ENCODE measurements around the gene GRAMD1B.
A peak's percentile ranks its signal among the peaks of the same experiment; 100 is the strongest.
"Not testable (repeated sequence)": the region's sequence is repeated elsewhere in the genome, so short reads cannot be mapped to it uniquely, and the experiment has no call there.

The GRAMD1B gene

DNA sequence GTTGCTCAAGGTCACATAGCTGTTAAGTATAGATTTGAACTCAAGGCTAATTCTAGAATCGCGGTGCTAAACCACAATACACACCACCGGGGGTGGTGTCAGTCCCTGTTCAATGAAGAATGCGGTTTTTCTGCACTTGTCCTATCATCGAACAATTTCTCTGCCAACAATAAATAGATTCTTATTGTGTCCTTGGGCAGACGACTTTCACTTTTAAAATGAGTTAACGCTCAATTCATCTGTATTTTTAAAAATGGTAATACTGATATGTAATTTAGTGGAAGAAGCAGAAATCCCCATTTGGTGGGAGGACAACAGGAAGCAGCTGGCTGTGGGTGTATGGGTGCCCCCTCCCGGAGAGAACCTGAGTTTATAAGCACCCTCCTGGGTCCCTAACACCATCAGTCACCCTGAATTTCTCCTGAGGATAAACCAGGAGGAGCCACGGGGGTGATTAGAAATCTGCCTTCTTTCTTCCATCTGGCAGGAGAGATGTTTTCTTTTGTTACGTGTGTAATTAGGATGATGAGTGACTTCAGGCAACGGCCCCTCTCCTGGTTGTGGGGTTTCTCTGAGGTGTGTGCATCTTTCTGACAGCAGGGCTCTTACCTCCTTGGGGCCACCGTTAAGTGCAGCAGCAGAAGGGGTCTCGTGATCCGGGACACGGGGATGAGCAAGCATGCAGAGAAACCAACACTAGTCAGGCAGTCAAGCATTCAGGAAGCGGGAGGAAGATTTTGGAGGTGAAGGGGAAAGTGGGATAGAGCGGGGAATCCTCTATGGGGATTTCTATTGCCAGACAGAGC lies 87.7 kb downstream of the GRAMD1B start:
- H3K9ac ChIP-seq (ENCODE audit: low read length): no peak overlapping the region
- H3K9me3 ChIP-seq (ENCODE audit: control insufficient read depth, insufficient read depth, low read depth, low read length): no peaks in the 10 kb centered on the region
- H3K36me3 ChIP-seq (ENCODE audit: control insufficient read depth, insufficient read depth, low read length): no peaks in the 10 kb centered on the region
- H3K27ac ChIP-seq (ENCODE audit: low read depth, low read length): no peak overlapping the region
- H3K4me3 ChIP-seq (ENCODE audit: low read depth, low read length): no peak overlapping the region
- H3K4me1 ChIP-seq (ENCODE audit: control insufficient read depth, insufficient read depth, low read length): peaks cover 29% of the 10 kb centered on the region
- H3K27me3 ChIP-seq (ENCODE audit: control insufficient read depth, insufficient read depth, low read length): no peaks in the 10 kb centered on the region

DNA sequence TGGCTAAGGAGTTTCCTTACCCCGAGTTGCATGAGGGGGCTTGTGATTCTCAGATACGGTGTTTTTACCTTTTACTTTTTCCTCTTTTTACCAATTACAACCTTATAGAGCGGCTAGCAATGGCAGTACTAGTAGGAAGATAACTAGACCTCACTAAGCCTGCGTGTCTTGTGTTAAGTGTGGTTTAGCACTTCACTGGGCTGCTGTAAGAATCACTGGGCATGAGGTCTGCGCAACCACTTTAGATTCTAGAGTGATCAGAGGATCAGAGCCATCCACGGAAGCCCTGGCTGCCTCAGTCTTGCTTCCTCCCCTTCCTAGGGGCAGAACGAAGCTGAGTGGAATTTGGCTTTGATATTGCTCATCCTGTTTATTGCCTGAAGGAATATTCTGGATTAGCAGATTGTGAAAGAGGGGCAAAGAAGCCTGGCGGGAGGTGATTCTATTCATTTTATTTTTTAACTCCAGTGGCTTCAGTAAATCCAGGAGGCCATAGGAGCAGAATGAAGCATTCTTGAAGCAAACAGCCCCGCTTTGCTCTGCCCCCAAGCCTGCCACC lies 88.5 kb downstream of the GRAMD1B start:
- H3K9ac ChIP-seq (ENCODE audit: low read length): no peak overlapping the region
- no peaks in the 10 kb centered on the region for H3K9me3 ChIP-seq (ENCODE audit: control insufficient read depth, insufficient read depth, low read depth, low read length)
- H3K4me1 ChIP-seq (ENCODE audit: control insufficient read depth, insufficient read depth, low read length): peaks cover 29% of the 10 kb centered on the region
- no peaks in the 10 kb centered on the region for H3K27me3 ChIP-seq (ENCODE audit: control insufficient read depth, insufficient read depth, low read length)
- H3K36me3 ChIP-seq (ENCODE audit: control insufficient read depth, insufficient read depth, low read length): no peaks in the 10 kb centered on the region
- H3K4me3 ChIP-seq (ENCODE audit: low read depth, low read length): no peak overlapping the region
- no peak overlapping the region for H3K27ac ChIP-seq (ENCODE audit: low read depth, low read length)

DNA sequence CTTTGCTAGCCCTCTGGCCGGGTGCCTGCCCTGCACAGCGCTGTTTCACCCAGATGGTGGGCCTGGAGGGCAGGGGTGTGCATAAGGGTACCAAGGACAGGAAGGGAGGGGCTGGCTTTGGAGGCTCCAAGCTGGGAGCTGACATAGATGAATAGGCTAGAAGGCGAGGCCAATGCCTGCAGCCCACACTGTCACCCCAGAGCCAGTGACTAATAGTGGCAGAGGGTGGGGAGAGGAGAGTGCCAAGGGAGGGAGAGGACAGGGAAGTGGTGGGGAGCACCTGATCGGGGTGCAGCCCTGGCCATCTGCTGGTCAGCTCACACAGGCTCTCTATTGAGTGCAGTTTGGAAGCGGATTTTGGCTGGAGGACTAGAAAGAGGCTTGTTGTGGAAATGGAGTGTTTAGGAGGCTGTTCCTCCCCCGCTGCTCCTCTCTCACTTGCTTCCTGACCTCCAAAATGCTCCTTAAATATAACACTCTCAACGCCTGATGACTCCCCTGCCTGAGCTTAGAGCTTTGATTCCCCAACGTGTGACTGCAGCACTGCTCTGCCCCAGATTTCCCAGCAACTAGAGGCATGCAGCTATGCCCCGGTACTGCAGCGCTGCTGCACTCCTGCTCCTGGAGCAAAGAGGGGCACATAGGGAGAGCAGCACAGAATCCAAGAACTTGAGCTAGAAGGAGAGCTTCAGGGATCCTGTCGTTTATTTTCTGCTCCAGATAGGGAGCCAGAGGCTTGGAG lies 89.2 kb downstream of the GRAMD1B start:
- Histone ChIP-seq H3K4me3 (ENCODE audit: low read depth, low read length) (no peak overlapping the region), H3K27ac (ENCODE audit: low read depth, low read length) (no peak overlapping the region), H3K36me3 (ENCODE audit: control insufficient read depth, insufficient read depth, low read length) (no peaks in the 10 kb centered on the region), H3K9me3 (ENCODE audit: control insufficient read depth, insufficient read depth, low read depth, low read length) (no peaks in the 10 kb centered on the region), H3K4me1 (ENCODE audit: control insufficient read depth, insufficient read depth, low read length) (peaks cover 29% of the 10 kb centered on the region), H3K9ac (ENCODE audit: low read length) (peak overlapping the region; percentile 40), H3K27me3 (ENCODE audit: control insufficient read depth, insufficient read depth, low read length) (no peaks in the 10 kb centered on the region)

DNA sequence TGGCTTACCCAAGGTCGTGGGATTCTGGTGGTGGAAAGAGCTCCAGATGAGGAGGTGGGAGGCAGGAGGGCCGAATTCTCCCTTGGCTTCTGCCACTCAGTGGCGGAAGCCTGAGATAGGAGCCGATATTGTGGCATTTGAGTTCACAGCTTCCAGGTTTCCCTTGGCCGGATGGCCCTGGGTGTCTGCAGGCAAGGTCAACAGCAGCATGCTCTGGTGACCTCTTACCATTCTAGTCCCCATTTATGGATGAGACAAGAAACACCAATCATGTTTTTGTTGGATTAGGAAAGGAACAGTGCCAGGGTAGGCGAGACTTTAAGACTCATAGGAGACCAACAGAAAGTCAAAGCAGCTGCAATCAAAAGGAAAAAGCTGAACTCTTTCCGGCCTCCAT lies 89.7 kb downstream of the GRAMD1B start:
- Histone ChIP-seq H3K36me3 (ENCODE audit: control insufficient read depth, insufficient read depth, low read length) (no peaks in the 10 kb centered on the region), H3K27me3 (ENCODE audit: control insufficient read depth, insufficient read depth, low read length) (no peaks in the 10 kb centered on the region), H3K4me1 (ENCODE audit: control insufficient read depth, insufficient read depth, low read length) (peaks cover 31% of the 10 kb centered on the region), H3K4me3 (ENCODE audit: low read depth, low read length) (no peak overlapping the region), H3K9ac (ENCODE audit: low read length) (peak overlapping the region; percentile 40), H3K27ac (ENCODE audit: low read depth, low read length) (no peak overlapping the region), H3K9me3 (ENCODE audit: control insufficient read depth, insufficient read depth, low read depth, low read length) (no peaks in the 10 kb centered on the region)

DNA sequence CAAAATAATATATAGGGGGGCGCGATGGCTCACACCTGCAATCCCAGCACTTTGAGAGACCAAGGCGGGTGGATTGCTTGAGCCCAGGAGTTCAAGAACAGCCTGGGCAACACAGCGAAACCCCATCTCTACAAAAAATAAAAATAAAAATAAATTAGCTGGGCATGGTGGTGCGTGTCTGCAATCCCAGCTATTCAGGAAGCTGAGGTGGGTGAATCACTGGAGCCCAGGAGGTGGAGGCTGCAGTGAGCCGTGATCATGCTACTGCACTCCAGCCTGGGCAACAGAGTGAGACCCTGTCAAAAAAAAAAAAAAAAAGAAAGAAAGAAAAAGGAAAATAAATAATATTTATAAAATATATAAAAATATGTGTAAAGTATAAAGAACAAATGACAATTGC lies 90.4 kb downstream of the GRAMD1B start:
- not testable (repeated sequence) for H3K27ac ChIP-seq (ENCODE audit: low read depth, low read length); H3K9me3 ChIP-seq (ENCODE audit: control insufficient read depth, insufficient read depth, low read depth, low read length); H3K4me3 ChIP-seq (ENCODE audit: low read depth, low read length); H3K27me3 ChIP-seq (ENCODE audit: control insufficient read depth, insufficient read depth, low read length); H3K9ac ChIP-seq (ENCODE audit: low read length); H3K36me3 ChIP-seq (ENCODE audit: control insufficient read depth, insufficient read depth, low read length)
- peaks cover 38% of the 10 kb centered on the region for H3K4me1 ChIP-seq (ENCODE audit: control insufficient read depth, insufficient read depth, low read length)

DNA sequence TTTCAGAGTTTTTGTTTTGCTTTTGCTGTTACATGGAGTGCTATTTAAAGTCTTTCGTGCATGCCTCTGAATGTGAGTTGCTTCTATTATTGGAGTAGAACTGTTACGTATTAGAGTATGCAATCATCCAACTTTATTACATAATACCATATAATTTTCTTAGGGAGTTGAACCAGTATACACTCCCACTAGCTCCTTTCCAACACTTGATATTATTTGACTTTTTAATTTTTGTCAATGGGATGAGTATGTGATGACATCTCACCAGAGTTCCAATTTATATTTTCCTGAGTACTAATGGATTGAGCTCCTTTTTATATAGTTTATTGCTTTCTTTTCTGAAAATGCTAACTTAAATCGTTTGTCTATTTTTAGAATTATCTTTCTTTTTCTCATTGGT lies 90.9 kb downstream of the GRAMD1B start:
- H3K27ac ChIP-seq (ENCODE audit: low read depth, low read length): no peak overlapping the region
- no peak overlapping the region for H3K9ac ChIP-seq (ENCODE audit: low read length)

DNA sequence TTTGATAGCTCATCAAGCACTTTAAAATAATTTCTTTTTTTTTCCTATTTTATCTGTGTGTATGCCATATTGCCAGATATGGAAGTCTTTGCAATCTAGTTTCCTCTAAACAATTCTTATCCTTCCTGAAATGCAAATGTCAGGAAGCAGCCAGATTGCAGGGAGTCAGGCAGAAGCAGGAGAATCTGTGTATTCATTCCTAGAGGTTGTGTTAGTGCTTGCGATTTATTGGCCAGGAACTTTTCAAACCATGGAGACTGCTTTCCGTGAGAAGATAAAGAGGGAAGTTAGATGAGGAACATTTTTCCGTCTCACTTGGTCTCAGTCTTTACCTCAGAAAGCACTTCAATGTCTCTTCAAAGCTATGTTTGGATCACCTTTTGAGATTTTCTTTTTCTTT lies 91.9 kb downstream of the GRAMD1B start:
- Histone ChIP-seq H3K4me3 (ENCODE audit: low read depth, low read length) (no peak overlapping the region), H3K27me3 (ENCODE audit: control insufficient read depth, insufficient read depth, low read length) (no peaks in the 10 kb centered on the region), H3K9ac (ENCODE audit: low read length) (no peak overlapping the region), H3K27ac (ENCODE audit: low read depth, low read length) (no peak overlapping the region), H3K4me1 (ENCODE audit: control insufficient read depth, insufficient read depth, low read length) (peaks cover 46% of the 10 kb centered on the region), H3K9me3 (ENCODE audit: control insufficient read depth, insufficient read depth, low read depth, low read length) (no peaks in the 10 kb centered on the region), H3K36me3 (ENCODE audit: control insufficient read depth, insufficient read depth, low read length) (no peaks in the 10 kb centered on the region)

More for the DNA sequence above, 90.9 kb downstream of the GRAMD1B start:
- no peaks in the 10 kb centered on the region for H3K27me3 ChIP-seq (ENCODE audit: control insufficient read depth, insufficient read depth, low read length)
- no peaks in the 10 kb centered on the region for H3K9me3 ChIP-seq (ENCODE audit: control insufficient read depth, insufficient read depth, low read depth, low read length)
- no peaks in the 10 kb centered on the region for H3K36me3 ChIP-seq (ENCODE audit: control insufficient read depth, insufficient read depth, low read length)
- peaks cover 43% of the 10 kb centered on the region for H3K4me1 ChIP-seq (ENCODE audit: control insufficient read depth, insufficient read depth, low read length)
- no peak overlapping the region for H3K4me3 ChIP-seq (ENCODE audit: low read depth, low read length)

DNA sequence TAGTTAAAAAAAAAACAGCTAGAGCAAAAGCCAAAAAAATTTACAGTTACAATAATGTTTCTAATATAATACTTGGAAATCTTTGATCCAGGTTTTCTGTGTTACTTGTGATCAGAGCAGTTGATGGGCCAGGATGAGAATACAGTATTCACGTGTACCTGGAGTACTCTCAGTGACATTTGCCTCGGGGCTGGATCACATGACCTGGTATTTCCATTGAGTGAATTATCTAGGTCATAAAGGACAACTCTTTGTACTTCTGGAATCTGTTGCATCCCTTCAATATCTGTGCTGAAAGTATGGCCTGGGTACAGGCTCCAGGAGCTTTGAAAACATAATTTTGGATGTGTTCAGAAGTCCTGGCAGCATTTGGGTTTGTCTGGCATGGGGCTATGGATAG lies 93.5 kb downstream of the GRAMD1B start:
- H3K9me3 ChIP-seq (ENCODE audit: control insufficient read depth, insufficient read depth, low read depth, low read length): no peaks in the 10 kb centered on the region
- no peak overlapping the region for H3K4me3 ChIP-seq (ENCODE audit: low read depth, low read length)
- H3K4me1 ChIP-seq (ENCODE audit: control insufficient read depth, insufficient read depth, low read length): peaks cover 36% of the 10 kb centered on the region
- H3K27me3 ChIP-seq (ENCODE audit: control insufficient read depth, insufficient read depth, low read length): no peaks in the 10 kb centered on the region
- no peaks in the 10 kb centered on the region for H3K36me3 ChIP-seq (ENCODE audit: control insufficient read depth, insufficient read depth, low read length)
- H3K27ac ChIP-seq (ENCODE audit: low read depth, low read length): no peak overlapping the region
- no peak overlapping the region for H3K9ac ChIP-seq (ENCODE audit: low read length)

DNA sequence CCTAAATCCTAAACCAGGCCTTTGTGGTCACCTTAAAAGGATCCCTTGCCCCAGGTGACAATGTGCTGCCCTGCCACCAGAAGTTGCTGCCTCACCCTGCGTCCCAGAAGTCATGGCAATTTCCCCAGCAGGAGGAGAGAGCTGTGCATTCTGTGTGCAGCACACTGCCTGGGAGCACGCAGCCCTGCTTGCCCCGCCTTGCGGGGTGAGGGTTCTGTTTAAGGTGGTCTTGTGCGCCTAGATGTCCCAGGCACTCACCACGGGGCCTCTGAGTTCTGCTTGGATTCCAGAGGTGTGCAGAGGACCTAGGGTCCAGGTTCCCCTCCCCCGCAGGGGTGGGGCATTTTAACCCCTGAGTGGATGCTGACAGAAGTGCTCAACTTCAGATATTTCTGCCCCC lies 95.0 kb downstream of the GRAMD1B start:
- H3K27ac ChIP-seq (ENCODE audit: low read depth, low read length): no peak overlapping the region
- no peaks in the 10 kb centered on the region for H3K27me3 ChIP-seq (ENCODE audit: control insufficient read depth, insufficient read depth, low read length)
- no peaks in the 10 kb centered on the region for H3K36me3 ChIP-seq (ENCODE audit: control insufficient read depth, insufficient read depth, low read length)
- H3K4me1 ChIP-seq (ENCODE audit: control insufficient read depth, insufficient read depth, low read length): peaks cover 20% of the 10 kb centered on the region
- H3K9me3 ChIP-seq (ENCODE audit: control insufficient read depth, insufficient read depth, low read depth, low read length): no peaks in the 10 kb centered on the region
- H3K4me3 ChIP-seq (ENCODE audit: low read depth, low read length): no peak overlapping the region
- H3K9ac ChIP-seq (ENCODE audit: low read length): no peak overlapping the region

DNA sequence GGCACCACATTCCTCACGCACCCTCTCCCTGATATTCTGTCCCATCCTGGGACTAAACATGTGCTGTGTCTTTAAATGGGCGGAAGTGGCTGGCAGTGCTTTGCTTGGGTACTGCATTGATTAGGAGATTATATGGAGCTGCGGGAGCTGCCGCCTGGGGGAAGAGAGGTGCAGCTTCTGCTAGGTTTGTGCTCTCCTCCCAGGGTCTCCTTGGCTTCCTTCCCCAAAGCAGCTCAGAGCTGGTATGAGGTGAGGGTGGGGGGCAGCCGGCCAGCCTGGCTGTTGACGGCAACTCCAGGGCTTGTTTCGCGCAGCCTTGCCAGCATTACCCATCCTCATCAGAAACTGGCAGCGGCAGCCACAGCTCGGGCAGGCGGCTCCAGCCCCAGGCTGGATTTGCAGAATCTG lies 95.4 kb downstream of the GRAMD1B start:
- no peak overlapping the region for H3K4me3 ChIP-seq (ENCODE audit: low read depth, low read length)
- H3K36me3 ChIP-seq (ENCODE audit: control insufficient read depth, insufficient read depth, low read length): no peaks in the 10 kb centered on the region
- no peak overlapping the region for H3K9ac ChIP-seq (ENCODE audit: low read length)
- no peak overlapping the region for H3K27ac ChIP-seq (ENCODE audit: low read depth, low read length)
- no peaks in the 10 kb centered on the region for H3K9me3 ChIP-seq (ENCODE audit: control insufficient read depth, insufficient read depth, low read depth, low read length)
- no peaks in the 10 kb centered on the region for H3K27me3 ChIP-seq (ENCODE audit: control insufficient read depth, insufficient read depth, low read length)
- peaks cover 20% of the 10 kb centered on the region for H3K4me1 ChIP-seq (ENCODE audit: control insufficient read depth, insufficient read depth, low read length)
